ENCODE data around the gene SOX3.

The SOX3 gene

GRCh38 chrX:140504371-140505324 lies at the start of gene SOX3:
Gene SOX3, minus strand, starts transcription at chrX:140505069. Its CDS starts 9 bp downstream, at chrX:140505060.
- no peak for DNase-seq (ENCODE audit: low read depth)

GRCh38 chrX:140548985-140549384 lies 44.1 kb upstream of the SOX3 start:
- no peak for DNase-seq (ENCODE audit: low read depth)

- no peak for DNase-seq (ENCODE audit: low read depth)
These were observed 21.3 kb upstream of the SOX3 start for GRCh38 chrX:140526171-140526570.

GRCh38 chrX:140525448-140525847 lies 20.6 kb upstream of the SOX3 start:
- DNase-seq (ENCODE audit: low read depth), result no peak

- no peak for DNase-seq (ENCODE audit: low read depth)
These were observed 19.7 kb upstream of the SOX3 start for GRCh38 chrX:140524556-140524955.

- DNase-seq (ENCODE audit: low read depth), result no peak
These were observed 16.5 kb upstream of the SOX3 start for GRCh38 chrX:140521393-140521792.

GRCh38 chrX:140514554-140514953 lies 9.7 kb upstream of the SOX3 start:
- DNase-seq (ENCODE audit: low read depth), result no peak

GRCh38 chrX:140510895-140511295 lies 6.0 kb upstream of the SOX3 start:
- no peak for DNase-seq (ENCODE audit: low read depth)

GRCh38 chrX:140510306-140510676 lies 5.4 kb upstream of the SOX3 start:
- DNase-seq (ENCODE audit: low read depth), result no peak

- no peak for DNase-seq (ENCODE audit: low read depth)
These were observed 4.8 kb upstream of the SOX3 start for GRCh38 chrX:140509468-140510305.

GRCh38 chrX:140508958-140509357 lies 4.1 kb upstream of the SOX3 start:
- DNase-seq (ENCODE audit: low read depth), result no peak

GRCh38 chrX:140507982-140508305 lies 3.1 kb upstream of the SOX3 start:
- no peak for DNase-seq (ENCODE audit: low read depth)

GRCh38 chrX:140507223-140507981 lies 2.5 kb upstream of the SOX3 start:
- DNase-seq (ENCODE audit: low read depth), result no peak

- no peak for DNase-seq (ENCODE audit: low read depth)
These were observed 810 bp upstream of the SOX3 start for GRCh38 chrX:140505421-140506337.

GRCh38 chrX:140503714-140504351 lies 1.0 kb downstream of the SOX3 start:
- no peak for DNase-seq (ENCODE audit: low read depth)

- DNase-seq (ENCODE audit: low read depth), result no peak
These were observed 1.6 kb downstream of the SOX3 start for GRCh38 chrX:140503238-140503601.

GRCh38 chrX:140502491-140503237 lies 2.2 kb downstream of the SOX3 start:
- no peak for DNase-seq (ENCODE audit: low read depth)

- no peak for DNase-seq (ENCODE audit: low read depth)
These were observed 2.9 kb downstream of the SOX3 start for GRCh38 chrX:140501940-140502468.

- no peak for DNase-seq (ENCODE audit: low read depth)
These were observed 3.5 kb downstream of the SOX3 start for GRCh38 chrX:140501321-140501720.

- no peak for DNase-seq (ENCODE audit: low read depth)
These were observed 4.4 kb downstream of the SOX3 start for GRCh38 chrX:140500441-140500840.

Measured in activated T-cell treated with anti-CD3 and anti-CD28 coated beads for 24 hours (primary cell).